ENCODE data around the gene SORCS1.

The SORCS1 gene

GRCh38 chr10:106547047-106547635 is 617.4 kb downstream of the SORCS1 start:
- H2AFZ ChIP-seq (ENCODE audit: low read depth, low read length, severe bottlenecking), result no peak overlapping the region
- no peak overlapping the region for H3K9ac ChIP-seq (ENCODE audit: low read length)

GRCh38 chr10:106542461-106542860 is 622.0 kb downstream of the SORCS1 start:
- no peaks in the 10 kb centered on the region for H4K20me1 ChIP-seq (ENCODE audit: low read depth, low read length)
- no peak overlapping the region for H3K27ac ChIP-seq (ENCODE audit: low read depth, low read length)
- H3K4me2 ChIP-seq (ENCODE audit: low read depth, low read length, poor library complexity, severe bottlenecking), result no peak overlapping the region
- no peak for TF ChIP-seq CTCF (IDR thresholded peaks at IDR 0.05; ENCODE audit: insufficient read depth, low read length, poor library complexity, severe bottlenecking)
- TF ChIP-seq EZH2phosphoT487 (conservative IDR thresholded peaks at IDR 0.05; ENCODE audit: low read length), result no peak
- no peak overlapping the region for H2AFZ ChIP-seq (ENCODE audit: low read depth, low read length, severe bottlenecking)
- H3K9me2 ChIP-seq (replicated peaks; ENCODE audit: insufficient read depth, low read length), result no peaks in the 10 kb centered on the region
- H3K36me3 ChIP-seq (ENCODE audit: low read length), result no peaks in the 10 kb centered on the region
- no peaks in the 10 kb centered on the region for H3K79me2 ChIP-seq (ENCODE audit: insufficient read depth, low read length)
- H3K9me3 ChIP-seq (ENCODE audit: insufficient read depth, low read length), result no peaks in the 10 kb centered on the region
- no peak overlapping the region for H3K9ac ChIP-seq (ENCODE audit: low read length)
- no peak overlapping the region for H3K4me3 ChIP-seq (ENCODE audit: insufficient read depth, low read length, poor library complexity, severe bottlenecking)
- no peaks in the 10 kb centered on the region for H3K27me3 ChIP-seq (ENCODE audit: low read length)
- no peaks in the 10 kb centered on the region for H3F3A ChIP-seq (ENCODE audit: insufficient read depth)

More at GRCh38 chr10:106547047-106547635, 617.4 kb downstream of the SORCS1 start:
- no peaks in the 10 kb centered on the region for H3K9me2 ChIP-seq (replicated peaks; ENCODE audit: insufficient read depth, low read length)
- no peaks in the 10 kb centered on the region for H3K27me3 ChIP-seq (ENCODE audit: low read length)
- no peak overlapping the region for H3K4me3 ChIP-seq (ENCODE audit: insufficient read depth, low read length, poor library complexity, severe bottlenecking)
- H3K9me3 ChIP-seq (ENCODE audit: insufficient read depth, low read length), result no peaks in the 10 kb centered on the region
- H3K36me3 ChIP-seq (ENCODE audit: low read length), result no peaks in the 10 kb centered on the region
- no peaks in the 10 kb centered on the region for H3K79me2 ChIP-seq (ENCODE audit: insufficient read depth, low read length)
- no peak overlapping the region for H3K27ac ChIP-seq (ENCODE audit: low read depth, low read length)
- no peaks in the 10 kb centered on the region for H4K20me1 ChIP-seq (ENCODE audit: low read depth, low read length)
- TF ChIP-seq CTCF (IDR thresholded peaks at IDR 0.05; ENCODE audit: insufficient read depth, low read length, poor library complexity, severe bottlenecking) (no peak), EZH2phosphoT487 (conservative IDR thresholded peaks at IDR 0.05; ENCODE audit: low read length) (no peak)
- H3K4me2 ChIP-seq (ENCODE audit: low read depth, low read length, poor library complexity, severe bottlenecking), result no peak overlapping the region
- no peaks in the 10 kb centered on the region for H3F3A ChIP-seq (ENCODE audit: insufficient read depth)

- H3K4me2 ChIP-seq (ENCODE audit: low read depth, low read length, poor library complexity, severe bottlenecking), result no peak overlapping the region
- H2AFZ ChIP-seq (ENCODE audit: low read depth, low read length, severe bottlenecking), result no peak overlapping the region
- no peaks in the 10 kb centered on the region for H3F3A ChIP-seq (ENCODE audit: insufficient read depth)
- H3K27me3 ChIP-seq (ENCODE audit: low read length), result no peaks in the 10 kb centered on the region
- no peaks in the 10 kb centered on the region for H3K79me2 ChIP-seq (ENCODE audit: insufficient read depth, low read length)
- no peaks in the 10 kb centered on the region for H4K20me1 ChIP-seq (ENCODE audit: low read depth, low read length)
- no peaks in the 10 kb centered on the region for H3K9me2 ChIP-seq (replicated peaks; ENCODE audit: insufficient read depth, low read length)
- no peaks in the 10 kb centered on the region for H3K9me3 ChIP-seq (ENCODE audit: insufficient read depth, low read length)
- H3K4me3 ChIP-seq (ENCODE audit: insufficient read depth, low read length, poor library complexity, severe bottlenecking), result no peak overlapping the region
- no peak overlapping the region for H3K27ac ChIP-seq (ENCODE audit: low read depth, low read length)
- H3K9ac ChIP-seq (ENCODE audit: low read length), result no peak overlapping the region
- no peaks in the 10 kb centered on the region for H3K36me3 ChIP-seq (ENCODE audit: low read length)
- TF ChIP-seq CTCF (IDR thresholded peaks at IDR 0.05; ENCODE audit: insufficient read depth, low read length, poor library complexity, severe bottlenecking) (no peak), EZH2phosphoT487 (conservative IDR thresholded peaks at IDR 0.05; ENCODE audit: low read length) (no peak)
Measured at GRCh38 chr10:106540645-106541044, 623.9 kb downstream of the SORCS1 start.
